ENCODE data around the gene S100Z.
"Not testable (repeated sequence)": the region's sequence is repeated elsewhere in the genome, so short reads cannot be mapped to it uniquely, and the experiment has no call there.

The S100Z gene

DNA sequence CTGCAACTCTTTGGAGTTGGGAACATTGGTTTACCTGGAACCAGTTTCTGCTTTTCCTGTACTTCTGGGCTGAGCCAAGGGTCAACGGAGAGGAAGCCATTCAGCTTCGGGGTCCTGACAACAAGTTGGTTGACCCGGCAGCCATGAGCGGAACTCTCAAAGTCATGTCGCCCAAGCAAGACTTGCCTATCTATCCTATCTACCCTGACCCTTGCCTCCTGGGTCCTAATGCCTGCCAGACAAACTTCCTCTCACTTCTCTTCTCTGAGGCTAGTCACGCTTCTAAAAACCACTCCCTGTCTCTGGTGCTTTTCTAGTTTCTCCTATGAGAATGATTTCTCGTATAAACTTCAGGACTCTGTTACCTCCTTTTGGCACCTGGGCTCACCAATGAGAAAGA is 58.4 kb downstream of the S100Z start:
- Histone ChIP-seq H3K27me3 (ENCODE audit: insufficient read depth, poor library complexity, severe bottlenecking) (no peaks in the 10 kb centered on the region), H3K4me3 (replicated peaks; ENCODE audit: insufficient read depth, low read length) (no peak overlapping the region), H3K27ac (replicated peaks) (no peak overlapping the region)
- no peak for DNase-seq (ENCODE audit: low read depth in 1 of 2, low spot score in 1 of 2)
- TF ChIP-seq SPI1 (IDR thresholded peaks at IDR 0.05; ENCODE audit: borderline replicate concordance, low read depth) = no peak
- no peak for TF ChIP-seq GABPA (IDR thresholded peaks at IDR 0.05; ENCODE audit: low read depth)
- TF ChIP-seq, protein P1, sequence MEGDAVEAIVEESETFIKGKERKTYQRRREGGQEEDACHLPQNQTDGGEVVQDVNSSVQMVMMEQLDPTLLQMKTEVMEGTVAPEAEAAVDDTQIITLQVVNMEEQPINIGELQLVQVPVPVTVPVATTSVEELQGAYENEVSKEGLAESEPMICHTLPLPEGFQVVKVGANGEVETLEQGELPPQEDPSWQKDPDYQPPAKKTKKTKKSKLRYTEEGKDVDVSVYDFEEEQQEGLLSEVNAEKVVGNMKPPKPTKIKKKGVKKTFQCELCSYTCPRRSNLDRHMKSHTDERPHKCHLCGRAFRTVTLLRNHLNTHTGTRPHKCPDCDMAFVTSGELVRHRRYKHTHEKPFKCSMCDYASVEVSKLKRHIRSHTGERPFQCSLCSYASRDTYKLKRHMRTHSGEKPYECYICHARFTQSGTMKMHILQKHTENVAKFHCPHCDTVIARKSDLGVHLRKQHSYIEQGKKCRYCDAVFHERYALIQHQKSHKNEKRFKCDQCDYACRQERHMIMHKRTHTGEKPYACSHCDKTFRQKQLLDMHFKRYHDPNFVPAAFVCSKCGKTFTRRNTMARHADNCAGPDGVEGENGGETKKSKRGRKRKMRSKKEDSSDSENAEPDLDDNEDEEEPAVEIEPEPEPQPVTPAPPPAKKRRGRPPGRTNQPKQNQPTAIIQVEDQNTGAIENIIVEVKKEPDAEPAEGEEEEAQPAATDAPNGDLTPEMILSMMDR (IDR thresholded peaks at IDR 0.05; ENCODE audit: insufficient read depth, low read length) = no peak
- TF ChIP-seq, protein P2, sequence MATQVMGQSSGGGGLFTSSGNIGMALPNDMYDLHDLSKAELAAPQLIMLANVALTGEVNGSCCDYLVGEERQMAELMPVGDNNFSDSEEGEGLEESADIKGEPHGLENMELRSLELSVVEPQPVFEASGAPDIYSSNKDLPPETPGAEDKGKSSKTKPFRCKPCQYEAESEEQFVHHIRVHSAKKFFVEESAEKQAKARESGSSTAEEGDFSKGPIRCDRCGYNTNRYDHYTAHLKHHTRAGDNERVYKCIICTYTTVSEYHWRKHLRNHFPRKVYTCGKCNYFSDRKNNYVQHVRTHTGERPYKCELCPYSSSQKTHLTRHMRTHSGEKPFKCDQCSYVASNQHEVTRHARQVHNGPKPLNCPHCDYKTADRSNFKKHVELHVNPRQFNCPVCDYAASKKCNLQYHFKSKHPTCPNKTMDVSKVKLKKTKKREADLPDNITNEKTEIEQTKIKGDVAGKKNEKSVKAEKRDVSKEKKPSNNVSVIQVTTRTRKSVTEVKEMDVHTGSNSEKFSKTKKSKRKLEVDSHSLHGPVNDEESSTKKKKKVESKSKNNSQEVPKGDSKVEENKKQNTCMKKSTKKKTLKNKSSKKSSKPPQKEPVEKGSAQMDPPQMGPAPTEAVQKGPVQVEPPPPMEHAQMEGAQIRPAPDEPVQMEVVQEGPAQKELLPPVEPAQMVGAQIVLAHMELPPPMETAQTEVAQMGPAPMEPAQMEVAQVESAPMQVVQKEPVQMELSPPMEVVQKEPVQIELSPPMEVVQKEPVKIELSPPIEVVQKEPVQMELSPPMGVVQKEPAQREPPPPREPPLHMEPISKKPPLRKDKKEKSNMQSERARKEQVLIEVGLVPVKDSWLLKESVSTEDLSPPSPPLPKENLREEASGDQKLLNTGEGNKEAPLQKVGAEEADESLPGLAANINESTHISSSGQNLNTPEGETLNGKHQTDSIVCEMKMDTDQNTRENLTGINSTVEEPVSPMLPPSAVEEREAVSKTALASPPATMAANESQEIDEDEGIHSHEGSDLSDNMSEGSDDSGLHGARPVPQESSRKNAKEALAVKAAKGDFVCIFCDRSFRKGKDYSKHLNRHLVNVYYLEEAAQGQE (IDR thresholded peaks at IDR 0.05; ENCODE audit: insufficient replicate concordance, low read depth) = no peak
- TF ChIP-seq POLR2AphosphoS5 (IDR thresholded peaks at IDR 0.05; ENCODE audit: low read depth) = no peak

DNA sequence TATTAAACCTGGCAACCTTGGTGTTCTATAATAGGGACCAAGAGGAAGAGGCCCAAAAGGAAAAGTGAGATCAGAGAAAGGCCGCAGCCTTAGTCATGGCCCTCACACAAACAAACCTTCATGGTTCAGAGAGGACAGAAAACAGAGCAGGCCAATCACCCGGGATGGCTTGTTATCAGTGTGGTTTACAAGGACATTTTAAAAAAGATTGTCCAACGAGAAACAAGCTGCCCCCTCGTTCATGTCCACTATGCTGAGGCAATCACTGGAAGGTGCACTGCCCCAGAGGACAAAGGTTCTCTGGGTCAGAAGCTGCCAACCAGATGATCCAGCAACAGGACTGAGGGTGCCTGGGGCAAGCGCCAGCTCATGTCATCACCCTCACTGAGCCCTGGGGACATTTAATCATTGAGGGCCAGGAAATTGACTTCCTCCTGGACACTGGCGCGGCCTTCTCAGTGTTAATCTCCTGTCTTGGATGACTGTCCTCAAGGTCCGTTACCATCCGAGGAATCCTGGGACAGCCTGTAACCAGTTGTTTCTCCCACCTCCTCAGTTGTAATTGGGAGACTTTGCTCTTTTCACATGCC is 60.6 kb downstream of the S100Z start:
- DNase-seq (ENCODE audit: low read depth in 1 of 2, low spot score in 1 of 2); H3K4me3 ChIP-seq (replicated peaks; ENCODE audit: insufficient read depth, low read length); H3K27ac ChIP-seq (replicated peaks); H3K27me3 ChIP-seq (ENCODE audit: insufficient read depth, poor library complexity, severe bottlenecking): not testable (repeated sequence)

DNA sequence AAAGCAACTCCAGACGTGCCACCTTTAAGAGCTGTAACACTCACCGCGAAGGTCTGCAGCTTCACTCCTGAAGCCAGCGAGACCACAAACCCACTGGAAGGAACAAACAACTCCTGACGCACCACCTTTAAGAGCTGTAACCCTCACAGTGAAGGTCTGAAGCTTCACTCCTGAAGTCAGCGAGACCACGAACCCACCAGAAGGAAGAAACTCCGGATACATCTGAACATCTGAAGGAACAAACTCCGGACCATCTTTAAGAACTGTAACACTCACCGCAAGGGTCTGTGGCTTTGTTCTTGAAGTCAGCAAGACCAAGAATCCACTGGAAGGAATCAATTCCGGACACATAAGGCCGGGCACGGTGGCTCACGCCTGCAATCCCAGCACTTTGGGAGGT is 64.9 kb downstream of the S100Z start:
- not testable (repeated sequence) for H3K4me3 ChIP-seq (replicated peaks; ENCODE audit: insufficient read depth, low read length); H3K27ac ChIP-seq (replicated peaks); DNase-seq (ENCODE audit: low read depth in 1 of 2, low spot score in 1 of 2); H3K27me3 ChIP-seq (ENCODE audit: insufficient read depth, poor library complexity, severe bottlenecking)

DNA sequence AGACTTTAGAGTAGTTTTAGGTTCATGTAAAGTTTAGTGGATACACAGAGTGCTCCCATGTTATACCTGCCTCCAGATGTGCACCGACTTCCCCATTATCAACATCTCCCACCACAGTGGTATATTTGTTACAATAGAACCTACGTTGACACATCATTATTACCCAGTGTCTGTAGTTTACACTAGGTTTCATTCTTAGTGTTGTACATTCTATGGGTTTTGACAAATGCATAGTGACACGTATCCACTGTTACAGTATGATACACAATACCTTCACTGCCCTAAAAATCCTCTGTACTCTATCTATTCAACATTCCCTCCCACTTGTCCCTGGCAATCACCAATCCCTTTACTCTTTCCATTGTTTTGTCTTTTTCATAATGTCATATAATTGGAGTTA is 68.7 kb downstream of the S100Z start:
- no peak for DNase-seq (ENCODE audit: low read depth in 1 of 2, low spot score in 1 of 2)
- TF ChIP-seq POLR2AphosphoS5 (IDR thresholded peaks at IDR 0.05; ENCODE audit: low read depth) = no peak
- TF ChIP-seq, protein P2 (IDR thresholded peaks at IDR 0.05; ENCODE audit: insufficient replicate concordance, low read depth) = no peak
- no peak for TF ChIP-seq GABPA (IDR thresholded peaks at IDR 0.05; ENCODE audit: low read depth)
- no peak for TF ChIP-seq SPI1 (IDR thresholded peaks at IDR 0.05; ENCODE audit: borderline replicate concordance, low read depth)
- Histone ChIP-seq H3K27ac (replicated peaks) (no peak overlapping the region), H3K4me3 (replicated peaks; ENCODE audit: insufficient read depth, low read length) (no peak overlapping the region), H3K27me3 (ENCODE audit: insufficient read depth, poor library complexity, severe bottlenecking) (no peaks in the 10 kb centered on the region)

DNA sequence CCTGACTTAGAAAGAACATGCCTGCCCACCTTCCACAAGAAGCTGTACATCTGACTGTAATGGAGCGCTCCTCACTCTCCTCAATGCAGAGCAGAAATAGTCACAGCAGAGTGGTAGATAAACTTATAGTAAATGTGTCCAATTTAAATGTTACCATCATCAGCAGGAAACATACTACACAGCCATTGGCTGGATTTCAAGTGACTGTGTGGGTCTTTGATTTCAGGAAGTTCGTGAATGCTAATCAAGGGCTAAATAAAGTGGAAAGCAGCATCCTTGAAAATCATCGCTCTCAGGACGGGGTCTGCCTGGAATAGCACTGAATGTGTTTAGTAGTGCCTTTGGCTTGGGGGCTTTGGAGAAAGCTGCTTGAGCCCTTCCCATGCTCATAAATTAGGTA is 70.7 kb downstream of the S100Z start:
- Histone ChIP-seq H3K27ac (replicated peaks) (no peak overlapping the region), H3K4me3 (replicated peaks; ENCODE audit: insufficient read depth, low read length) (no peak overlapping the region), H3K27me3 (ENCODE audit: insufficient read depth, poor library complexity, severe bottlenecking) (no peaks in the 10 kb centered on the region)
- DNase-seq (ENCODE audit: low read depth in 1 of 2, low spot score in 1 of 2) = no peak
- TF ChIP-seq SPI1 (IDR thresholded peaks at IDR 0.05; ENCODE audit: borderline replicate concordance, low read depth) (no peak), GABPA (IDR thresholded peaks at IDR 0.05; ENCODE audit: low read depth) (no peak), POLR2AphosphoS5 (IDR thresholded peaks at IDR 0.05; ENCODE audit: low read depth) (no peak)
- TF ChIP-seq, protein P2 (IDR thresholded peaks at IDR 0.05; ENCODE audit: insufficient replicate concordance, low read depth) = no peak
- TF ChIP-seq, protein P1 (IDR thresholded peaks at IDR 0.05; ENCODE audit: insufficient read depth, low read length) = no peak

Data from HL-60 (cell line).